ENCODE results near the gene TXNRD2. TPM values are rescaled to one million over a fixed set of nuclear protein-coding genes. Genes with fewer than 3 reads are reported as not detected.
"Not testable (repeated sequence)": the region's sequence is repeated elsewhere in the genome, so short reads cannot be mapped to it uniquely, and the experiment has no call there.

TXNRD2 gene
- total and polyA plus RNA-seq, 2 donors, result 14.5 to 18.1 TPM

DNA sequence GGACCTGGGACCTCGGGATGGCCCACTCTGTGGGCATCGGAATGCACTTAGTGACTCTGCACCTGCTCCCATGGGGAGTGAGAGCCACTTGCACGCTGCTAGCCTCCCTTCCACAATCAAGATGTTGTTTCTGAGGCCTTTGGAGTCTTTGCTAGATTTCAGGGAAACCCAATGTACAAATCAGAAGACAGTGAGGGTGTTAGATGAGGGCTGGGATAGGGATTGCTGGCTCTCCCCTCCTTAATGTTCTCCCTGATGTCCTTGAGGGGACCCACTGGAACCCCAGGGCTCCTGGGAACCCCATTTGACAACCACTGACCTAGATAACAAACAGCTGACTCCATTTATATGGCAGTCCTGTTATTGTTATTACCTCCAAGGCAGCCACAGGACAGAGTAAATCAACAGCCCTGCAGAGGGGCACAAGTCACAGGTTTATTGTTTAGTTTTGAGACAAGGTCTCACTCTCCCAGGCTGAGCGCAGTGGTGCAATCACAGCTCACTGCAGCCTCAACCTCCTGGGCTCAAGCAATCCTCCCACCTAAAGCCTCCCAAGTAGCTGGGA lies 31.4 kb downstream of the TXNRD2 start:
- peaks cover 4% of the 10 kb centered on the region for H3K36me3 ChIP-seq (ENCODE audit: insufficient read depth)
- no peak overlapping the region for H3K27ac ChIP-seq (ENCODE audit: low read depth)
- WGBS, result 32% methylated on average over 4 of the region's 4 CpGs

DNA sequence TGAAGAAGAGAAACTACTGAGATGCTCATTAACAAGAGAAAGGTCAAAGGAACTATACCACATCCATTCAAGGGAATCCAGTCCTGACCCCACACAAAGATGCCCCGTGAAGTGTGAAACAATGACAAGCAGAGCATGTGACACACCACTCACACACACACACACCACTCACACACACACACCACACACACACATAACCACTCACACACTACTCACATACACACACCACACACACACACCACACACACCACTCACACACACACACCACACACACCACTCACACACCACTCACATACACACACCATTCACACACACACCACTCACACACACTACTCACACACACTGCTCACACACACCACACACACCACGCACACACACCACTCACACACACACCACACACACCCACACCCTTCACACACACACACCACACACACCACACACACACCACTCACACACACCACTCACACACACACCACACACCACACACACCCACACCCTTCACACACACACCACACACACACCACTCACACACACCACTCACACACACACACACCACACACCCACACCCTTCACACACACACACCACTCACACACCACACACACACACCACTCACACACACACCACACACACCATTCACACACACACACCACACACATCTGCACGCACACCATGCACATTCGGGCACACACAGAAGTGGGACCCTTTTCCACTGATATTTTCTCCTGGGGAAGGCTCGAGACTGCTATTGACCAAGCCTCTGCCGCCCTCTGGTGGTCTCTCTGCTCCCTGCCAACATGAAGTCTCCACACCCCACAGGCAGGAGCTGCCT lies 32.1 kb downstream of the TXNRD2 start:
- Histone ChIP-seq H3K36me3 (ENCODE audit: insufficient read depth) (peaks cover 2% of the 10 kb centered on the region), H3K4me1 (ENCODE audit: insufficient read depth) (no peaks in the 10 kb centered on the region), H3K4me3 (ENCODE audit: low read depth, low read length) (no peak overlapping the region), H3K27ac (ENCODE audit: low read depth) (no peak overlapping the region)
- 34% methylated on average over 6 of the region's 6 CpGs for WGBS
- DNase-seq (ENCODE audit: extremely low spot score), result no peak

More for the DNA sequence above, 31.4 kb downstream of the TXNRD2 start:
- no peak overlapping the region for H3K4me3 ChIP-seq (ENCODE audit: low read depth, low read length)
- DNase-seq (ENCODE audit: extremely low spot score), result no peak
- no peaks in the 10 kb centered on the region for H3K4me1 ChIP-seq (ENCODE audit: insufficient read depth)

DNA sequence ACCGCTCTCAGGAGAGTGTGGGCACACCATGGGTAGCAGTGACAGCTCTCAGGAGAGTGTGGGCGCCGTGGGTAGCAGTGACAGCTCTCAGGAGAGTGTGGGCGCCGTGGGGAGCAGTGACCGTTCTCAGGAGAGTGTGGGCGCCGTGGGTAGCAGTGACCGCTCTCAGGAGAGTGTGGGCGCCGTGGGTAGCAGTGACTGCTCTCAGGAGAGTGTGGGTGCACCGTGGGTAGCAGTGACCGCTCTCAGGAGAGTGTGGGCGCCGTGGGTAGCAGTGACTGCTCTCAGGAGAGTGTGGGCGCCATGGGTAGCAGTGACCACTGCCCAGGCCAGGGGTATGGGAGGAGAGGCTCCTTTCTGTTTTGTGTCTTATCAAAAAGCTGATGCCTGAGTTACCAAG lies 33.7 kb downstream of the TXNRD2 start:
- not testable (repeated sequence) for H3K4me3 ChIP-seq (ENCODE audit: low read depth, low read length); H3K4me1 ChIP-seq (ENCODE audit: insufficient read depth); DNase-seq (ENCODE audit: extremely low spot score); H3K36me3 ChIP-seq (ENCODE audit: insufficient read depth); H3K27ac ChIP-seq (ENCODE audit: low read depth)
- 94% methylated on average over 16 of the region's 16 CpGs for WGBS

DNA sequence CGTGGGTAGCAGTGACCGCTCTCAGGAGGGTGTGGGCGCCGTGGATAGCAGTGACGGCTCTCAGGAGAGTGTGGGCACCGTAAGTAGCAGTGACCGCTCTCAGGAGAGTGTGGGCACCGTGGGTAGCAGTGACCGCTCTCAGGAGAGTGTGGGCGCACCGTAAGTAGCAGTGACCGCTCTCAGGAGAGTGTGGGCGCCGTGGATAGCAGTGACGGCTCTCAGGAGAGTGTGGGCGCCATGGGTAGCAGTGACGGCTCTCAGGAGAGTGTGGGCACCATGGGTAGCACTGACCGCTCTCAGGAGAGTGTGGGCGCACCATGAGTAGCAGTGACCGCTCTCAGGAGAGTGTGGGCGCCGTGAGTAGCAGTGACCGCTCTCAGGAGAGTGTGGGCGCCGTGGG lies 34.8 kb downstream of the TXNRD2 start:
- H3K27ac ChIP-seq (ENCODE audit: low read depth); DNase-seq (ENCODE audit: extremely low spot score); H3K4me1 ChIP-seq (ENCODE audit: insufficient read depth); H3K36me3 ChIP-seq (ENCODE audit: insufficient read depth); H3K4me3 ChIP-seq (ENCODE audit: low read depth, low read length): not testable (repeated sequence)
- WGBS, result 97% methylated on average over 25 of the region's 25 CpGs

DNA sequence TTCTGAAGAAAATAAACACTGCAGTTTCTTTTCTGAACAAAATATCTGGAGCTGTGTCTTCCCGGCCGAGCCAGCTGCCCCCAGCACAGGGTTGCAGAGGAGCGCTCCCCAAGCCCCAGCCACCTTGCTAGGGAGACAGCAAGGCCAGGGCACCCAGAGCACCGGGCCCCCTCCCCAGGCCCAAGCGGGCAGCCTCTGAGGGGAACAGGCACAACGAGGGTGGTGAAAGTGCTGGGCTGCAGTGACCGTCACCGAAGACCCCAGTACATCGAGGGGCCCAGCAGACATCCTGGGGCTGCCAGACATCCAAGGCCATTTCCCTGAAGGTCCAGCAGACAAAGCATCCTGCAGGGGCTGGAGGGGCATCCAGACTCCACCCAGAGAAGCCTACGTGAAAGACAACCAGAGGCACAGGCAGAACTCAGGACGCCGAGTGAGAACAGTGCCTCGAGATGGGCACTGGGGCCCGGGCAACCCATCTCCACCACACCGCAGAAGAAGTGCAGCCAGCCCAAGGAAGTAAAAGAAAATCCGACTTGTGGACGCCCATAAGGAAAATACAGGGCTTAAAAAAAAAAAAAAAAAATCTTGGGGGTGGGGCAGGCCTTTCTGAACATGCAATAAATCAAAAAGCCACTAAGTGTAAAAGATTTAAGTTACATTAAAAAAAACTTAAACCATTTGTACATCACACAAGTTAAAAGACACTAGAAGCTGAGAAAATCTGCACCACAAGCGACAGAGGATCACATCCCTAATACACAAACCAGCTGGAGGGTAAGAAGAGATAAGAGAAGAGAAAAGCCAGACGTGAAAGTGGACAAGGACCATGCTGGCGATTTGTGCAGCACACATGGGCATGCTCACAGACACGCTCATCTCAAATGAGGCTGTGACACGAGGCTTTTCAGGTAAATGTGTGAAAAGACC lies 36.0 kb downstream of the TXNRD2 start:
- Histone ChIP-seq H3K36me3 (ENCODE audit: insufficient read depth) (peaks cover 2% of the 10 kb centered on the region), H3K4me3 (ENCODE audit: low read depth, low read length) (no peak overlapping the region), H3K4me1 (ENCODE audit: insufficient read depth) (no peaks in the 10 kb centered on the region), H3K27ac (ENCODE audit: low read depth) (no peak overlapping the region)
- no peak for DNase-seq (ENCODE audit: extremely low spot score)
- WGBS, result 73% methylated on average over 22 of the region's 22 CpGs

DNA sequence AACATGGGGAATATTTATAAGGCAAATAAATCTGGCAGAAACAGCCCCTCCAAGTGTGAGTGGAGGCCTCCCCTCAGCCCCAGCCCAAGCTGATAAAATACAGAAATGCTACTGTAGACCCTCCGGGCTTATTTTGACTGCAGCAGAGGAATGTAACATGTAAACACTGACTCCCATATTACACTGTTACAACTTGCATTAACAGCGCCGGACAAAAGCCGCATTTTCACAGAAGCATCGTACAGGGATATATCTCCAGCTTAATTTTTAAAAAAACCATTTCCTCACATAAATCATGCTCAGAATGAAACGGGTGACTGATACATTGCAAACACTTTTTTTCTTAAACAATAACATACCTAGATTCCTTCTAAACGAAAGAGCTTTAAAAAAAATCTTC lies 36.7 kb downstream of the TXNRD2 start:
- WGBS, result 77% methylated on average over 7 of the region's 7 CpGs
- DNase-seq (ENCODE audit: extremely low spot score), result no peak
- Histone ChIP-seq H3K4me1 (ENCODE audit: insufficient read depth) (no peaks in the 10 kb centered on the region), H3K4me3 (ENCODE audit: low read depth, low read length) (no peak overlapping the region), H3K36me3 (ENCODE audit: insufficient read depth) (peaks cover 2% of the 10 kb centered on the region), H3K27ac (ENCODE audit: low read depth) (no peak overlapping the region)

DNA sequence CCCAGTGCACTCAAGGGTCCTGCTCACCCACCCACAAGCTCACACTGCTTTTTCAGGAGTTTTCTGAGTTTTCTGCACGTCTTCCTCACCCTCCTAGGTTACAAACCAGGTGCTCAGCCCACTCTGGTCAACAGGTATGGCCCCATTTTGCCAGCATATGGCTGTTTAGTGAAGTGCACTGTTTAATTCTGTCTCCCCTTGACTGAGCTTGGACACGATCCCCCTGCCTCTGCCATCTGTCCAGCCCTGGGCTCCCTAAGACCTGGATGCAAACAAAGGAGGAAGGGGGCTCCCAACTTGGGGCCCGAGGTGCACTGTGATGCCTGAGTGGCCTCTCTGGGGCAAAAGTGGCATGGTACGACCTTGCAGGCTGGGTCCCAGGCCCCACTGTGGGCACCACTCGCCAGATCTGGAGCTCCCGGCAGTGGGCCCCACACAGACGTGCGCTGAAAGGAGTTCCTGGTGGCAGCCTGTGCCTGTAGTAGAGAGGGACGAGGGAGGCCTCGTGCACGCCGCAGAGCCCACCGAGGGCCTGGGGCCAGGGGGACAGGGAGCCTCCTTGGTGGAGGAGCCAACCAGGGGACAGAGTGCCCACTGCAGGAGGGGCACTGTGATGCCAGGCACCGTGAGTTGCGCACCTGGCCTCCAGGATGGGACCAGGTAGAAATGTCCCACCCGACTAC lies 37.3 kb downstream of the TXNRD2 start:
- no peak for DNase-seq (ENCODE audit: extremely low spot score)
- WGBS, result 79% methylated on average over 16 of the region's 16 CpGs
- Histone ChIP-seq H3K36me3 (ENCODE audit: insufficient read depth) (peaks cover 2% of the 10 kb centered on the region), H3K27ac (ENCODE audit: low read depth) (no peak overlapping the region), H3K4me1 (ENCODE audit: insufficient read depth) (no peaks in the 10 kb centered on the region), H3K4me3 (ENCODE audit: low read depth, low read length) (no peak overlapping the region)

DNA sequence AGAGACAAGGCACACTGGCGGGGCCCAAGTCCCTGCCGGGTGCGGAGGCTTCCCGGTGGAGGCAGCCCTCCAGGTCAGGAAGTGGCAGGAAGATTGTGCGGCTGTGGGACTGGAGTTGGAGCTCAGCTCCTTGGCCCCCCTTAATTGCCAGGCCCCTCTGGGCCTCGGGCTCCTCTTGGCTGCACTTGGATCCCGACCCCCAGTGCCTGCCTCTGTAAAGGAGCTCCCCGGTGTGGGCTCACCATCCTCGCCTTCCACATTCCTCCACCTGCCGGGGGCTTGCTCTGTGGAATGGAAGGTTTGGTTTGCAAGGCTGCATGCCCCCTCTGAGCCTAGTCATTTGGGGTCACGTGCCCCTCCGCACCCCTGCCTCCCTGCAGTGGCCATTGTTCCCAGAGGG lies 38.1 kb downstream of the TXNRD2 start:
- Histone ChIP-seq H3K36me3 (ENCODE audit: insufficient read depth) (peaks cover 2% of the 10 kb centered on the region), H3K4me3 (ENCODE audit: low read depth, low read length) (no peak overlapping the region), H3K27ac (ENCODE audit: low read depth) (no peak overlapping the region), H3K4me1 (ENCODE audit: insufficient read depth) (no peaks in the 10 kb centered on the region)
- DNase-seq (ENCODE audit: extremely low spot score), result no peak
- WGBS, result 85% methylated on average over 12 of the region's 12 CpGs

DNA sequence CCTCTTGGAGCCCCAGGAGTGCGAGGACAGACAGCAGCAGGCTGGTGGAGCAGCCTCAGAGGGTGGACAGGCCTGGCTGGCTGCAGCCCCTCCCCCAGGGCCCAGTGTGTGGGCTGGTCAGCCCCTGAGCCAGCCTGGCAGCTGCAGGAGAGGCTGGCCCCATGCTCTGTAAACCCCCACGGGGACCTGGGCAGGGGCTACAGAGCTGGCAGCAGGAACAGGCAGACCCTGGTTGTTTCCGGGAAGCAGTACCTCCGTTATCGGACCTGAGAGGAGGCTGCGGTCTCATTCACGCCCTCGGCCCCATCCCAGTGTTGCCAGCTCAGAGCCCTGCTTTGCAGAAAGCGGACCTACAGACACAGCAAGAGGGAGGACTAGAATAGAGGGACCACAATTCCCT lies 38.6 kb downstream of the TXNRD2 start:
- 85% methylated on average over 9 of the region's 9 CpGs for WGBS
- Histone ChIP-seq H3K4me3 (ENCODE audit: low read depth, low read length) (no peak overlapping the region), H3K4me1 (ENCODE audit: insufficient read depth) (no peaks in the 10 kb centered on the region), H3K27ac (ENCODE audit: low read depth) (no peak overlapping the region), H3K36me3 (ENCODE audit: insufficient read depth) (peaks cover 2% of the 10 kb centered on the region)
- DNase-seq (ENCODE audit: extremely low spot score), result no peak

DNA sequence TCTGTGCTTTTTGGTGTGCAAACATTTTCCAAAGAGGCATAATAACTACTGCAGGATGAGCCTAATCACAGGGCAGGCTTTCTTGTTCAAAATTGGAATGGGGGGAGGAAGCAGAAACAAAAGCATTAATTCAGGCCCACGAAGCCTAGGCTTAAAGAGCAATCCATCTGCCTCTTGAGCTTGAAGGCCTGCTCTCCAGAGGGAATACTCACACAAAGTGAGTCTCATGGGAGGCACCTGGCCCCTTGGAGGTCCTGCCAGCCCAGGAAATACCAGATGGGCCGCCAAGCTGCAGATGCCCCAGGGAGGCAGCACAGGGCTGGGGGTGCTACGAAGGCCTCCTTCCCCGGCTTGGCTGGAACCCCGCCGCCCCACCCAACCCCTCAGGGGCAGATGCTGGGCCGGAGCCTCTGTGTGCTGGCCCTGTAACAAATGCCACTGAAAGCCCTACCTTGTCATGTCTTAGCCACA lies 39.3 kb downstream of the TXNRD2 start:
- Histone ChIP-seq H3K4me1 (ENCODE audit: insufficient read depth) (no peaks in the 10 kb centered on the region), H3K36me3 (ENCODE audit: insufficient read depth) (peaks cover 2% of the 10 kb centered on the region), H3K27ac (ENCODE audit: low read depth) (no peak overlapping the region), H3K4me3 (ENCODE audit: low read depth, low read length) (no peak overlapping the region)
- DNase-seq (ENCODE audit: extremely low spot score), result no peak
- WGBS, result 93% methylated on average over 7 of the region's 7 CpGs

DNA sequence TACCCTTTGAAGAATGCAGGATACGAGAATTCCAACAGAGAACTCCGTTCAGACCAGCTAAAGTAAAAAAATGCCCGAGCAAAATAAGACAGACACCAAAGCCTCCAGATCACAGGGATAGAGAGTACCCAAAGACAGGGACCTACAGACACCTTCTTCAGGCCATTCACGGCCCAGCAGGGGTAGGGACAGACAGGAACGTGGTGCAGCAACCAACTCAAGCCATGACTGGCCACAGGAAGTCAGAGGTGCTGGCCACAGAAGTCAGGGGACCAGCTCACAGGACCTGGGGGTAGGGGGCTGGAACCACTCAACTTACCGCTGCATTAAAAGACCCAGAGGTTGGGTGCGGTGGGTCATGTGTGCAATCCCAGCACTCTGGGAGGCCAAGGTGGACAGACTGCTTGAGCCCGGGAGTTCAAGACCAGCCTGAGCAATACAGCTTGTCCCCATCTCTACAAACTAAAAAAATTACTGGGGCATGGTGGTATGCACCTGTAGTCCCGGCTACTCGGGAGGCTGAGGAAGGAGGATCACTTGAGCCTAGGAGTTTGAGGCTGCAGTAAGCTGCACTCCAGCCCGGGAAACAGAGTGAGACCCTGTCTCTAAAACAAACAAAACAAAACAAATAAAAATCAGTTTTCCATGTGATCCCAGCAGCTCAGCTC lies 39.9 kb downstream of the TXNRD2 start:
- 91% methylated on average over 11 of the region's 11 CpGs for WGBS
- no peaks in the 10 kb centered on the region for H3K4me1 ChIP-seq (ENCODE audit: insufficient read depth)
- no peak for DNase-seq (ENCODE audit: extremely low spot score)
- H3K27ac ChIP-seq (ENCODE audit: low read depth), result no peak overlapping the region
- no peak overlapping the region for H3K4me3 ChIP-seq (ENCODE audit: low read depth, low read length)
- peaks cover 2% of the 10 kb centered on the region for H3K36me3 ChIP-seq (ENCODE audit: insufficient read depth)

DNA sequence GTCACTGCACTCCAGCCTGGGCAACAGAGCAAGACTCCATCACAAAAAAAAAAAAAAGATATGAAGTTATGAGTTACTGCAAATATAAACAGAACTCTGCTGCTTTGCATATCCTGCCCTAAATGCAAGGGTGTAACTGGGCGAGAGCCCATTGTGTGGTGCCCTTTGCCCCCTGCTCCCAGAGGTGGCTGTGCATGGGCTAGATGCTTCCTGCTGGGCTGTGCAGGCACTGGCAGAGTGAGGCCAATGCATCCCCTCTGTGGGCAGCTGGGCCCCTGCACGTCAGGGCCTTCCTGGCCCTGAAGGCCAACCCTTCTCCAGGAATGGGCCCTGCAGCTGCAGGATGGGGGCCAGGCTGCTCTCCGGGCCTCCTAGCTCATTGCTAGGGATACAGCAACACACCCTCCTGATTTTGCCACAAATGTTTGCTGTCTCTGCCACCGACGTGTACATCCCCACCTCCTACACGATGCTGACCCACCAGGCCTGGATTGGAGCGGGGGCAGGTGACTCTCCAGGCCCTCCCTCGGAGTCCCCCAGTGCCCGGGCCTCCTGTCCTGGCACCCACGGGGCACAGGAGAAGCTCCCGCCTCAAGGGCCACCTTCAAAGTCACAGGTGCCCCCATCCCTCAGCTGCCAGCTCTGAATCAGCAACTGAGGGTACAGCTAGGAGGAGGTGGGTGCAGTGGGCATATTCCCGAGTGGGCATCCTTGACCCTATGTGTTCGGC lies 40.7 kb downstream of the TXNRD2 start:
- DNase-seq (ENCODE audit: extremely low spot score), result no peak
- Histone ChIP-seq H3K4me1 (ENCODE audit: insufficient read depth) (no peaks in the 10 kb centered on the region), H3K36me3 (ENCODE audit: insufficient read depth) (peaks cover 2% of the 10 kb centered on the region), H3K27ac (ENCODE audit: low read depth) (no peak overlapping the region), H3K4me3 (ENCODE audit: low read depth, low read length) (no peak overlapping the region)
- 89% methylated on average over 13 of the region's 13 CpGs for WGBS
